Measurements from ENCODE around the gene SMAD9. TPM values are rescaled to one million over a fixed set of nuclear protein-coding genes. Genes with fewer than 3 reads are reported as not detected.

SMAD9 gene
- total RNA-seq, 1 donor from 2014 or later, result 9.0 TPM

GRCh38 chr13:36870050-36870692 lies 49.9 kb downstream of the SMAD9 start:
- DNase-seq (ENCODE audit: low spot score), result no peak

GRCh38 chr13:36866232-36866631 lies 53.8 kb downstream of the SMAD9 start:
- no peak for DNase-seq (ENCODE audit: low spot score)

- DNase-seq (ENCODE audit: low spot score), result no peak
Observed at GRCh38 chr13:36865265-36865664, 54.8 kb downstream of the SMAD9 start.

- no peak for DNase-seq (ENCODE audit: low spot score)
Observed at GRCh38 chr13:36862722-36863121, 57.3 kb downstream of the SMAD9 start.

GRCh38 chr13:36862002-36862685 lies 57.9 kb downstream of the SMAD9 start:
- DNase-seq (ENCODE audit: low spot score), result no peak

- no peak for DNase-seq (ENCODE audit: low spot score)
Observed at GRCh38 chr13:36859259-36859658, 60.8 kb downstream of the SMAD9 start.

- DNase-seq (ENCODE audit: low spot score), result no peak
Observed at GRCh38 chr13:36858290-36858689, 61.7 kb downstream of the SMAD9 start.

- no peak for DNase-seq (ENCODE audit: low spot score)
Observed at GRCh38 chr13:36857253-36857652, 62.8 kb downstream of the SMAD9 start.

- no peak for DNase-seq (ENCODE audit: low spot score)
Observed at GRCh38 chr13:36850790-36851438, 69.1 kb downstream of the SMAD9 start.

GRCh38 chr13:36848199-36848982 lies 71.6 kb downstream of the SMAD9 start:
- DNase-seq (ENCODE audit: low spot score), result no peak

- DNase-seq (ENCODE audit: low spot score), result no peak
Observed at GRCh38 chr13:36847606-36848005, 72.4 kb downstream of the SMAD9 start.

- DNase-seq (ENCODE audit: low spot score), result no peak
Observed at GRCh38 chr13:36841391-36841790, 78.6 kb downstream of the SMAD9 start.

GRCh38 chr13:36840718-36841250 lies 79.3 kb downstream of the SMAD9 start:
- DNase-seq (ENCODE audit: low spot score), result no peak

- no peak for DNase-seq (ENCODE audit: low spot score)
Observed at GRCh38 chr13:36839981-36840380, 80.1 kb downstream of the SMAD9 start.

- DNase-seq (ENCODE audit: low spot score), result no peak
Observed at GRCh38 chr13:36839281-36839680, 80.8 kb downstream of the SMAD9 start.

- no peak for DNase-seq (ENCODE audit: low spot score)
Observed at GRCh38 chr13:36837354-36838092, 82.5 kb downstream of the SMAD9 start.

- DNase-seq (ENCODE audit: low spot score), result no peak
Observed at GRCh38 chr13:36834299-36834698, 85.7 kb downstream of the SMAD9 start.

- no peak for DNase-seq (ENCODE audit: low spot score)
Observed at GRCh38 chr13:36831291-36831690, 88.7 kb downstream of the SMAD9 start.

GRCh38 chr13:36829753-36830152 lies 90.3 kb downstream of the SMAD9 start:
- DNase-seq (ENCODE audit: low spot score), result no peak

GRCh38 chr13:36822785-36823184 lies 97.3 kb downstream of the SMAD9 start:
- no peak for DNase-seq (ENCODE audit: low spot score)

GRCh38 chr13:36820222-36820621 lies 99.8 kb downstream of the SMAD9 start:
- DNase-seq (ENCODE audit: low spot score), result no peak

Measured in mesenteric fat pad (tissue), 1 donor.